ENCODE measurements around the gene KCNH5. TPM values are rescaled to one million over a fixed set of nuclear protein-coding genes. Genes with fewer than 3 reads are reported as not detected.

The KCNH5 gene
- total and polyA plus RNA-seq, 2 of the 13 experiments (the other 11 are each of a cell fraction or from before 2014, with no cell fraction given), result not detected

- TF ChIP-seq SMAD1 (CRISPR knock-in tag; IDR thresholded peaks at IDR 0.05; ENCODE audit: borderline replicate concordance, low read depth), result no peak
- TF ChIP-seq ZNF570 (CRISPR knock-in tag; IDR thresholded peaks at IDR 0.05; ENCODE audit: borderline replicate concordance), result no peak
Observed at GRCh38 chr14:63006531-63006930, 38.7 kb downstream of the KCNH5 start (continued).

GRCh38 chr14:62994096-62994495 is 51.2 kb downstream of the KCNH5 start:
- H3K27ac ChIP-seq (ENCODE audit: extremely low read length, insufficient read depth, low read length), result no peak overlapping the region
- ChIA-PET CTCF (ENCODE audit: low intra/inter-chr PET ratio, low total read pairs) (no interaction called here), POLR2A (no interaction called here)
- H2AFZ ChIP-seq (ENCODE audit: low read length), result no peak overlapping the region
- no peak for FAIRE-seq
- TF ChIP-seq ZFP36 (IDR thresholded peaks at IDR 0.05; ENCODE audit: borderline replicate concordance, low read depth, low read length, partially characterized antibody), result no peak
- ATAC-seq, result no peak
- H3K4me1 ChIP-seq (ENCODE audit: insufficient read depth, low read length), result no peaks in the 10 kb centered on the region
- H3K9me3 ChIP-seq (ENCODE audit: low read length), result no peaks in the 10 kb centered on the region
- H3K9ac ChIP-seq (ENCODE audit: insufficient read depth, low read depth, low read length), result no peak overlapping the region
- in situ Hi-C loops (cut with HindIII; ENCODE audit: extremely low pct_ligation_motif_present, low pct_unique_long_range_greater_than_20kb), result no loop called here
- BruUV-seq (replicated peaks), result no TSS peak
- no peaks in the 10 kb centered on the region for H3K79me2 ChIP-seq (ENCODE audit: insufficient read depth, low read length)
- no peak overlapping the region for H3K4me2 ChIP-seq (ENCODE audit: low read depth, low read length)
- H3K4me3 ChIP-seq (replicated peaks in 1 of 3; ENCODE audit: insufficient read depth in 1 of 3, low read depth in 2 of 3, low read length in 3 of 3), result no peak overlapping the region
- no peak for DNase-seq (ENCODE audit: low spot score)
- no peaks in the 10 kb centered on the region for H3K27me3 ChIP-seq (ENCODE audit: control insufficient read depth in 1 of 2, insufficient read depth in 2 of 2, low read length in 2 of 2)
- no peaks in the 10 kb centered on the region for H3K36me3 ChIP-seq (replicated peaks in 1 of 2; ENCODE audit: control insufficient read depth in 1 of 2, insufficient read depth in 2 of 2, low read length in 2 of 2)
- intact Hi-C loops (cut with micrococcal nuclease; ENCODE audit: unreplicated experiment), result no loop called here
- H4K20me1 ChIP-seq (ENCODE audit: insufficient read depth, low read length), result no peaks in the 10 kb centered on the region

DNA sequence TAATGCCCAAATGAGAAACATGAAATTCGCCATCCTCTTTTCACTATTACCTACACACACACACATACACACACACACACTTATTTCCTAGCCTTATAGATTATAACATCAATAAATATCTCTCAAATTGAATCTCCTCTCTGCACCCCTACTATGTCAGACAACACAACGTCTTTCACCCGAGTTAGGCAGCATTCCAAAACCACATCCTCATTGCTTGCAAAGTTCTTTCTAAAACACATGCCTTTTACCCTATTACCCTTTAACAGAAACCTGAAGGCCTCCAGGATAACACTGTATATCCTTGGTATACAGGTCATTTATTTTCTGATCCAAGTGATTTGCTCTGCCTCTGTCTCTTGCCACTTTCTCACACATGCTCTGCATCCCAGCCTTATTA is 56.3 kb downstream of the KCNH5 start:
- in situ Hi-C loops (cut with HindIII; ENCODE audit: extremely low pct_ligation_motif_present, low pct_unique_long_range_greater_than_20kb), result no loop called here
- ChIA-PET POLR2A (no interaction called here), CTCF (ENCODE audit: low intra/inter-chr PET ratio, low total read pairs) (no interaction called here)
- Histone ChIP-seq H3K27me3 (ENCODE audit: control insufficient read depth in 1 of 2, insufficient read depth in 2 of 2, low read length in 2 of 2) (no peaks in the 10 kb centered on the region), H2AFZ (ENCODE audit: low read length) (no peak overlapping the region), H3K4me2 (ENCODE audit: low read depth, low read length) (no peak overlapping the region), H4K20me1 (ENCODE audit: insufficient read depth, low read length) (no peaks in the 10 kb centered on the region), H3K36me3 (replicated peaks in 1 of 2; ENCODE audit: control insufficient read depth in 1 of 2, insufficient read depth in 2 of 2, low read length in 2 of 2) (no peaks in the 10 kb centered on the region), H3K4me1 (ENCODE audit: insufficient read depth, low read length) (no peaks in the 10 kb centered on the region), H3K4me3 (replicated peaks in 1 of 3; ENCODE audit: insufficient read depth in 1 of 3, low read depth in 2 of 3, low read length in 3 of 3) (no peak overlapping the region), H3K9me3 (ENCODE audit: low read length) (no peaks in the 10 kb centered on the region), H3K79me2 (ENCODE audit: insufficient read depth, low read length) (no peaks in the 10 kb centered on the region), H3K9ac (ENCODE audit: insufficient read depth, low read depth, low read length) (no peak overlapping the region), H3K27ac (ENCODE audit: extremely low read length, insufficient read depth, low read length) (no peak overlapping the region)
- FAIRE-seq (no peak), DNase-seq (ENCODE audit: low spot score) (no peak), ATAC-seq (no peak)
- BruUV-seq (replicated peaks), result no TSS peak
- 0% methylated on average over 3 of the region's 3 CpGs for WGBS (ENCODE audit: low lambda C conversion rate)
- intact Hi-C loops (cut with micrococcal nuclease; ENCODE audit: unreplicated experiment), result no loop called here
- no peak for TF ChIP-seq ZNF205 (CRISPR knock-in tag; IDR thresholded peaks at IDR 0.05)
- no peak for TF ChIP-seq RELA (CRISPR knock-in tag; IDR thresholded peaks at IDR 0.05)
- TF ChIP-seq SIN3B (IDR thresholded peaks at IDR 0.05; ENCODE audit: low read length), result no peak
- TF ChIP-seq ARHGAP35 (CRISPR knock-in tag; IDR thresholded peaks at IDR 0.05; ENCODE audit: borderline replicate concordance), result no peak
- TF ChIP-seq KDM4B (CRISPR knock-in tag; IDR thresholded peaks at IDR 0.05), result no peak
- no peak for TF ChIP-seq TAF1 (CRISPR knock-in tag; IDR thresholded peaks at IDR 0.05)
- no peak for TF ChIP-seq SP1 (IDR thresholded peaks at IDR 0.05)
- TF ChIP-seq SP1 (CRISPR knock-in tag; IDR thresholded peaks at IDR 0.05), result no peak
- no peak for TF ChIP-seq CENPT (CRISPR knock-in tag; IDR thresholded peaks at IDR 0.05; ENCODE audit: low read depth)
- no peak for TF ChIP-seq BCLAF1 (IDR thresholded peaks at IDR 0.05)
- TF ChIP-seq HNRNPK (IDR thresholded peaks at IDR 0.05; ENCODE audit: low read depth, low read length, poor library complexity, severe bottlenecking), result no peak
- no peak for TF ChIP-seq ZNF562 (CRISPR knock-in tag; IDR thresholded peaks at IDR 0.05; ENCODE audit: borderline replicate concordance)
- no peak for TF ChIP-seq ZNF263 (CRISPR knock-in tag; IDR thresholded peaks at IDR 0.05)
- no peak for TF ChIP-seq ZNF790 (CRISPR knock-in tag; IDR thresholded peaks at IDR 0.05; ENCODE audit: borderline replicate concordance)
- TF ChIP-seq ATRX (CRISPR knock-in tag; IDR thresholded peaks at IDR 0.05; ENCODE audit: borderline replicate concordance), result no peak
